ENCODE measurements around the gene RBM12. TPM values are rescaled to one million over a fixed set of nuclear protein-coding genes. Genes with fewer than 3 reads are reported as not detected.
"Not testable (repeated sequence)": the region's sequence is repeated elsewhere in the genome, so short reads cannot be mapped to it uniquely, and the experiment has no call there.

Gene RBM12
- total RNA-seq, result 38.6 TPM

- Histone ChIP-seq H3K9me3 (ENCODE audit: control insufficient read depth in 3 of 3, low read length in 3 of 3) (no peaks in the 10 kb centered on the region), H3K27me3 (ENCODE audit: control insufficient read depth in 3 of 3, insufficient read depth in 3 of 3, low read length in 3 of 3) (no peaks in the 10 kb centered on the region), H3K9ac (ENCODE audit: low read depth in 1 of 3, low read length in 3 of 3) (peak within 1 kb of the TSS; percentile 99 to 100 (median 100)), H3K27ac (ENCODE audit: low read depth, low read length) (peak within 1 kb of the TSS; percentile 98), H3K4me3 (ENCODE audit: low read length in 3 of 3) (peak within 1 kb of the TSS; percentile 99), H3K4me1 (ENCODE audit: control insufficient read depth in 3 of 3, insufficient read depth in 3 of 3, low read length in 3 of 3) (peaks cover 25 to 38% (median 31%) of the 10 kb centered on the region in 3 donors), H3K36me3 (ENCODE audit: control insufficient read depth in 3 of 3, insufficient read depth in 3 of 3, low read length in 3 of 3) (peaks cover 11 to 12% (median 11%) of the 10 kb centered on the region in 3 donors)
Observed at GRCh38 chr20:35664466-35665206, at the start of gene RBM12, which contains the start of gene CPNE1. TSS of gene RBM12 (minus strand) at chr20:35664900. CDS start at chr20:35655322, 9,578 bp downstream. TSS of gene CPNE1 (minus strand) at chr20:35664900. CDS start at chr20:35632923, 31,977 bp downstream.

GRCh38 chr20:35714127-35714526 is 49.4 kb upstream of the RBM12 start:
- peaks cover 46 to 79% (median 71%) of the 10 kb centered on the region in 3 donors for H3K36me3 ChIP-seq (ENCODE audit: control insufficient read depth in 3 of 3, insufficient read depth in 3 of 3, low read length in 3 of 3)
- no peak overlapping the region for H3K4me3 ChIP-seq (ENCODE audit: low read length in 3 of 3)
- no peaks in the 10 kb centered on the region for H3K9me3 ChIP-seq (ENCODE audit: control insufficient read depth in 3 of 3, low read length in 3 of 3)
- H3K4me1 ChIP-seq (ENCODE audit: control insufficient read depth in 3 of 3, insufficient read depth in 3 of 3, low read length in 3 of 3), result peaks cover 4 to 24% (median 16%) of the 10 kb centered on the region in 3 donors
- H3K9ac ChIP-seq (ENCODE audit: low read depth in 1 of 3, low read length in 3 of 3), result no peak overlapping the region
- H3K27me3 ChIP-seq (ENCODE audit: control insufficient read depth in 3 of 3, insufficient read depth in 3 of 3, low read length in 3 of 3), result no peaks in the 10 kb centered on the region
- H3K27ac ChIP-seq (ENCODE audit: low read depth, low read length), result no peak overlapping the region

GRCh38 chr20:35713120-35713519 is 48.4 kb upstream of the RBM12 start:
- H3K27ac ChIP-seq (ENCODE audit: low read depth, low read length); H3K9ac ChIP-seq (ENCODE audit: low read depth in 1 of 3, low read length in 3 of 3); H3K27me3 ChIP-seq (ENCODE audit: control insufficient read depth in 3 of 3, insufficient read depth in 3 of 3, low read length in 3 of 3); H3K9me3 ChIP-seq (ENCODE audit: control insufficient read depth in 3 of 3, low read length in 3 of 3); H3K4me3 ChIP-seq (ENCODE audit: low read length in 3 of 3): not testable (repeated sequence)
- Histone ChIP-seq H3K4me1 (ENCODE audit: control insufficient read depth in 3 of 3, insufficient read depth in 3 of 3, low read length in 3 of 3) (peaks cover 2 to 24% (median 18%) of the 10 kb centered on the region in 3 donors), H3K36me3 (ENCODE audit: control insufficient read depth in 3 of 3, insufficient read depth in 3 of 3, low read length in 3 of 3) (peaks cover 42 to 78% (median 68%) of the 10 kb centered on the region in 3 donors)

- Histone ChIP-seq H3K9me3 (ENCODE audit: control insufficient read depth in 3 of 3, low read length in 3 of 3) (no peaks in the 10 kb centered on the region), H3K4me3 (ENCODE audit: low read length in 3 of 3) (no peak overlapping the region), H3K27ac (ENCODE audit: low read depth, low read length) (no peak overlapping the region), H3K27me3 (ENCODE audit: control insufficient read depth in 3 of 3, insufficient read depth in 3 of 3, low read length in 3 of 3) (no peaks in the 10 kb centered on the region), H3K36me3 (ENCODE audit: control insufficient read depth in 3 of 3, insufficient read depth in 3 of 3, low read length in 3 of 3) (peaks cover 39 to 65% (median 62%) of the 10 kb centered on the region in 3 donors), H3K4me1 (ENCODE audit: control insufficient read depth in 3 of 3, insufficient read depth in 3 of 3, low read length in 3 of 3) (peaks cover 2 to 24% (median 18%) of the 10 kb centered on the region in 3 donors), H3K9ac (ENCODE audit: low read depth in 1 of 3, low read length in 3 of 3) (no peak overlapping the region)
Observed at GRCh38 chr20:35711588-35712209, 47.0 kb upstream of the RBM12 start.

GRCh38 chr20:35710884-35711587 is 46.3 kb upstream of the RBM12 start:
- H3K36me3 ChIP-seq (ENCODE audit: control insufficient read depth in 3 of 3, insufficient read depth in 3 of 3, low read length in 3 of 3), result peaks cover 41 to 65% (median 62%) of the 10 kb centered on the region in 3 donors
- no peak overlapping the region for H3K27ac ChIP-seq (ENCODE audit: low read depth, low read length)
- no peak overlapping the region for H3K9ac ChIP-seq (ENCODE audit: low read depth in 1 of 3, low read length in 3 of 3)

GRCh38 chr20:35710039-35710438 is 45.3 kb upstream of the RBM12 start:
- Histone ChIP-seq H3K9me3 (ENCODE audit: control insufficient read depth in 3 of 3, low read length in 3 of 3) (no peaks in the 10 kb centered on the region), H3K9ac (ENCODE audit: low read depth in 1 of 3, low read length in 3 of 3) (no peak overlapping the region), H3K27ac (ENCODE audit: low read depth, low read length) (no peak overlapping the region), H3K36me3 (ENCODE audit: control insufficient read depth in 3 of 3, insufficient read depth in 3 of 3, low read length in 3 of 3) (peaks cover 38 to 65% (median 61%) of the 10 kb centered on the region in 3 donors), H3K4me1 (ENCODE audit: control insufficient read depth in 3 of 3, insufficient read depth in 3 of 3, low read length in 3 of 3) (peaks cover 2 to 16% (median 15%) of the 10 kb centered on the region in 3 donors), H3K4me3 (ENCODE audit: low read length in 3 of 3) (no peak overlapping the region), H3K27me3 (ENCODE audit: control insufficient read depth in 3 of 3, insufficient read depth in 3 of 3, low read length in 3 of 3) (no peaks in the 10 kb centered on the region)

More at GRCh38 chr20:35710884-35711587, 46.3 kb upstream of the RBM12 start:
- Histone ChIP-seq H3K4me3 (ENCODE audit: low read length in 3 of 3) (no peak overlapping the region), H3K4me1 (ENCODE audit: control insufficient read depth in 3 of 3, insufficient read depth in 3 of 3, low read length in 3 of 3) (peaks cover 2 to 24% (median 18%) of the 10 kb centered on the region in 3 donors), H3K9me3 (ENCODE audit: control insufficient read depth in 3 of 3, low read length in 3 of 3) (no peaks in the 10 kb centered on the region), H3K27me3 (ENCODE audit: control insufficient read depth in 3 of 3, insufficient read depth in 3 of 3, low read length in 3 of 3) (no peaks in the 10 kb centered on the region)

GRCh38 chr20:35709259-35709658 is 44.6 kb upstream of the RBM12 start:
- no peaks in the 10 kb centered on the region for H3K27me3 ChIP-seq (ENCODE audit: control insufficient read depth in 3 of 3, insufficient read depth in 3 of 3, low read length in 3 of 3)
- no peaks in the 10 kb centered on the region for H3K9me3 ChIP-seq (ENCODE audit: control insufficient read depth in 3 of 3, low read length in 3 of 3)
- H3K36me3 ChIP-seq (ENCODE audit: control insufficient read depth in 3 of 3, insufficient read depth in 3 of 3, low read length in 3 of 3), result peaks cover 40 to 70% (median 68%) of the 10 kb centered on the region in 3 donors
- H3K27ac ChIP-seq (ENCODE audit: low read depth, low read length), result no peak overlapping the region
- H3K4me3 ChIP-seq (ENCODE audit: low read length in 3 of 3), result no peak overlapping the region
- no peak overlapping the region for H3K9ac ChIP-seq (ENCODE audit: low read depth in 1 of 3, low read length in 3 of 3)
- peaks cover 2 to 15% (median 15%) of the 10 kb centered on the region in 3 donors for H3K4me1 ChIP-seq (ENCODE audit: control insufficient read depth in 3 of 3, insufficient read depth in 3 of 3, low read length in 3 of 3)

GRCh38 chr20:35708502-35708901 is 43.8 kb upstream of the RBM12 start:
- H3K27me3 ChIP-seq (ENCODE audit: control insufficient read depth in 3 of 3, insufficient read depth in 3 of 3, low read length in 3 of 3), result no peaks in the 10 kb centered on the region
- H3K4me3 ChIP-seq (ENCODE audit: low read length in 3 of 3), result no peak overlapping the region
- H3K9ac ChIP-seq (ENCODE audit: low read depth in 1 of 3, low read length in 3 of 3), result no peak overlapping the region
- H3K36me3 ChIP-seq (ENCODE audit: control insufficient read depth in 3 of 3, insufficient read depth in 3 of 3, low read length in 3 of 3), result peaks cover 37 to 70% (median 66%) of the 10 kb centered on the region in 3 donors
- H3K27ac ChIP-seq (ENCODE audit: low read depth, low read length), result no peak overlapping the region
- peaks cover 2 to 15% (median 15%) of the 10 kb centered on the region in 3 donors for H3K4me1 ChIP-seq (ENCODE audit: control insufficient read depth in 3 of 3, insufficient read depth in 3 of 3, low read length in 3 of 3)
- H3K9me3 ChIP-seq (ENCODE audit: control insufficient read depth in 3 of 3, low read length in 3 of 3), result no peaks in the 10 kb centered on the region

- Histone ChIP-seq H3K36me3 (ENCODE audit: control insufficient read depth in 3 of 3, insufficient read depth in 3 of 3, low read length in 3 of 3) (peaks cover 33 to 63% (median 58%) of the 10 kb centered on the region in 3 donors), H3K4me1 (ENCODE audit: control insufficient read depth in 3 of 3, insufficient read depth in 3 of 3, low read length in 3 of 3) (peaks cover 9 to 17% (median 12%) of the 10 kb centered on the region in 3 donors)
- H3K4me3 ChIP-seq (ENCODE audit: low read length in 3 of 3); H3K9me3 ChIP-seq (ENCODE audit: control insufficient read depth in 3 of 3, low read length in 3 of 3); H3K27ac ChIP-seq (ENCODE audit: low read depth, low read length); H3K27me3 ChIP-seq (ENCODE audit: control insufficient read depth in 3 of 3, insufficient read depth in 3 of 3, low read length in 3 of 3); H3K9ac ChIP-seq (ENCODE audit: low read depth in 1 of 3, low read length in 3 of 3): not testable (repeated sequence)
Observed at GRCh38 chr20:35706591-35707529, 42.2 kb upstream of the RBM12 start.

All from skeletal muscle tissue (tissue), 4 donors.